ENCODE measurements around the gene GPR180. TPM values are rescaled to one million over a fixed set of nuclear protein-coding genes. Genes with fewer than 3 reads are reported as not detected.
"Not testable (repeated sequence)": the region's sequence is repeated elsewhere in the genome, so short reads cannot be mapped to it uniquely, and the experiment has no call there.

GPR180 gene
- total and polyA plus RNA-seq, 2 donors: 2.6 to 5.4 TPM

GRCh38 chr13:94622344-94622743 lies 20.7 kb downstream of the GPR180 start:
- Histone ChIP-seq H3K27me3 (ENCODE audit: control insufficient read depth in 2 of 2, insufficient read depth in 1 of 2, low read length in 1 of 2) (no peaks in the 10 kb centered on the region), H3K4me1 (ENCODE audit: control insufficient read depth in 2 of 2, insufficient read depth in 2 of 2, low read length in 2 of 2) (no peaks in the 10 kb centered on the region), H3K4me3 (ENCODE audit: low read length in 2 of 2) (no peak overlapping the region), H3K27ac (ENCODE audit: low read depth in 1 of 2, low read length in 1 of 2) (no peak overlapping the region), H3K9me3 (ENCODE audit: control insufficient read depth in 2 of 2, insufficient read depth in 1 of 2, low read length in 1 of 2) (no peaks in the 10 kb centered on the region), H3K36me3 (ENCODE audit: control insufficient read depth in 2 of 2, insufficient read depth in 2 of 2, low read length in 1 of 2) (peaks cover 16 to 34% of the 10 kb centered on the region in 2 donors)
- WGBS: 99% methylated on average over 2 of the region's 2 CpGs
- no peak for DNase-seq (ENCODE audit: low read depth in 6 of 9, low spot score in 9 of 9)

GRCh38 chr13:94623316-94623715 lies 21.7 kb downstream of the GPR180 start:
- Histone ChIP-seq H3K4me1 (ENCODE audit: control insufficient read depth in 2 of 2, insufficient read depth in 2 of 2, low read length in 2 of 2) (no peaks in the 10 kb centered on the region), H3K4me3 (ENCODE audit: low read length in 2 of 2) (no peak overlapping the region), H3K9me3 (ENCODE audit: control insufficient read depth in 2 of 2, insufficient read depth in 1 of 2, low read length in 1 of 2) (no peaks in the 10 kb centered on the region), H3K27ac (ENCODE audit: low read depth in 1 of 2, low read length in 1 of 2) (no peak overlapping the region), H3K36me3 (ENCODE audit: control insufficient read depth in 2 of 2, insufficient read depth in 2 of 2, low read length in 1 of 2) (peaks cover 16 to 37% of the 10 kb centered on the region in 2 donors), H3K27me3 (ENCODE audit: control insufficient read depth in 2 of 2, insufficient read depth in 1 of 2, low read length in 1 of 2) (no peaks in the 10 kb centered on the region)
- 75% methylated on average over 4 of the region's 4 CpGs for WGBS
- no peak for DNase-seq (ENCODE audit: low read depth in 6 of 9, low spot score in 9 of 9)

- Histone ChIP-seq H3K9me3 (ENCODE audit: control insufficient read depth in 2 of 2, insufficient read depth in 1 of 2, low read length in 1 of 2) (no peaks in the 10 kb centered on the region), H3K36me3 (ENCODE audit: control insufficient read depth in 2 of 2, insufficient read depth in 2 of 2, low read length in 1 of 2) (peaks cover 6 to 11% of the 10 kb centered on the region in 2 donors), H3K4me3 (ENCODE audit: low read length in 2 of 2) (no peak overlapping the region), H3K27ac (ENCODE audit: low read depth in 1 of 2, low read length in 1 of 2) (no peak overlapping the region), H3K4me1 (ENCODE audit: control insufficient read depth in 2 of 2, insufficient read depth in 2 of 2, low read length in 2 of 2) (no peaks in the 10 kb centered on the region), H3K27me3 (ENCODE audit: control insufficient read depth in 2 of 2, insufficient read depth in 1 of 2, low read length in 1 of 2) (no peaks in the 10 kb centered on the region)
- DNase-seq (ENCODE audit: low read depth in 6 of 9, low spot score in 9 of 9): no peak
- 98% methylated on average over 2 of the region's 2 CpGs for WGBS
Measured at GRCh38 chr13:94630858-94631257, 29.2 kb downstream of the GPR180 start.

GRCh38 chr13:94632226-94632980 lies 30.7 kb downstream of the GPR180 start:
- H3K4me1 ChIP-seq (ENCODE audit: control insufficient read depth in 2 of 2, insufficient read depth in 2 of 2, low read length in 2 of 2): no peaks in the 10 kb centered on the region
- no peak for DNase-seq (ENCODE audit: low read depth in 6 of 9, low spot score in 9 of 9)
- H3K27me3 ChIP-seq (ENCODE audit: control insufficient read depth in 2 of 2, insufficient read depth in 1 of 2, low read length in 1 of 2): no peaks in the 10 kb centered on the region
- H3K9me3 ChIP-seq (ENCODE audit: control insufficient read depth in 2 of 2, insufficient read depth in 1 of 2, low read length in 1 of 2): no peaks in the 10 kb centered on the region
- 97% methylated on average over 3 of the region's 3 CpGs for WGBS
- H3K36me3 ChIP-seq (ENCODE audit: control insufficient read depth in 2 of 2, insufficient read depth in 2 of 2, low read length in 1 of 2): peaks cover 5 to 6% of the 10 kb centered on the region in 2 donors
- H3K4me3 ChIP-seq (ENCODE audit: low read length in 2 of 2): no peak overlapping the region
- H3K27ac ChIP-seq (ENCODE audit: low read depth in 1 of 2, low read length in 1 of 2): no peak overlapping the region

GRCh38 chr13:94636096-94636495 lies 34.4 kb downstream of the GPR180 start:
- DNase-seq (ENCODE audit: low read depth in 6 of 9, low spot score in 9 of 9); H3K27me3 ChIP-seq (ENCODE audit: control insufficient read depth in 2 of 2, insufficient read depth in 1 of 2, low read length in 1 of 2): not testable (repeated sequence)
- 91% methylated on average over 5 of the region's 5 CpGs for WGBS

GRCh38 chr13:94636942-94637578 lies 35.4 kb downstream of the GPR180 start:
- H3K27ac ChIP-seq (ENCODE audit: low read depth in 1 of 2, low read length in 1 of 2): no peak overlapping the region
- no peaks in the 10 kb centered on the region for H3K27me3 ChIP-seq (ENCODE audit: control insufficient read depth in 2 of 2, insufficient read depth in 1 of 2, low read length in 1 of 2)
- no peak for DNase-seq (ENCODE audit: low read depth in 6 of 9, low spot score in 9 of 9)
- H3K9me3 ChIP-seq (ENCODE audit: control insufficient read depth in 2 of 2, insufficient read depth in 1 of 2, low read length in 1 of 2): no peaks in the 10 kb centered on the region
- 93% methylated on average over 1 of the region's 1 CpG for WGBS
- no peak overlapping the region for H3K4me3 ChIP-seq (ENCODE audit: low read length in 2 of 2)
- H3K4me1 ChIP-seq (ENCODE audit: control insufficient read depth in 2 of 2, insufficient read depth in 2 of 2, low read length in 2 of 2): no peaks in the 10 kb centered on the region
- H3K36me3 ChIP-seq (ENCODE audit: control insufficient read depth in 2 of 2, insufficient read depth in 2 of 2, low read length in 1 of 2): no peaks in the 10 kb centered on the region

More at GRCh38 chr13:94636096-94636495, 34.4 kb downstream of the GPR180 start:
- not testable (repeated sequence) for H3K9me3 ChIP-seq (ENCODE audit: control insufficient read depth in 2 of 2, insufficient read depth in 1 of 2, low read length in 1 of 2); H3K36me3 ChIP-seq (ENCODE audit: control insufficient read depth in 2 of 2, insufficient read depth in 2 of 2, low read length in 1 of 2); H3K27ac ChIP-seq (ENCODE audit: low read depth in 1 of 2, low read length in 1 of 2); H3K4me3 ChIP-seq (ENCODE audit: low read length in 2 of 2); H3K4me1 ChIP-seq (ENCODE audit: control insufficient read depth in 2 of 2, insufficient read depth in 2 of 2, low read length in 2 of 2)

- H3K4me3 ChIP-seq (ENCODE audit: low read length in 2 of 2); H3K36me3 ChIP-seq (ENCODE audit: control insufficient read depth in 2 of 2, insufficient read depth in 2 of 2, low read length in 1 of 2); H3K9me3 ChIP-seq (ENCODE audit: control insufficient read depth in 2 of 2, insufficient read depth in 1 of 2, low read length in 1 of 2); H3K27ac ChIP-seq (ENCODE audit: low read depth in 1 of 2, low read length in 1 of 2); H3K4me1 ChIP-seq (ENCODE audit: control insufficient read depth in 2 of 2, insufficient read depth in 2 of 2, low read length in 2 of 2); H3K27me3 ChIP-seq (ENCODE audit: control insufficient read depth in 2 of 2, insufficient read depth in 1 of 2, low read length in 1 of 2); DNase-seq (ENCODE audit: low read depth in 6 of 9, low spot score in 9 of 9): not testable (repeated sequence)
- WGBS: 97% methylated on average over 3 of the region's 3 CpGs
Measured at GRCh38 chr13:94637677-94638076, 36.0 kb downstream of the GPR180 start.

GRCh38 chr13:94640721-94641120 lies 39.1 kb downstream of the GPR180 start:
- 87% methylated on average over 2 of the region's 2 CpGs for WGBS
- Histone ChIP-seq H3K4me3 (ENCODE audit: low read length in 2 of 2) (no peak overlapping the region), H3K4me1 (ENCODE audit: control insufficient read depth in 2 of 2, insufficient read depth in 2 of 2, low read length in 2 of 2) (no peaks in the 10 kb centered on the region), H3K27ac (ENCODE audit: low read depth in 1 of 2, low read length in 1 of 2) (no peak overlapping the region), H3K27me3 (ENCODE audit: control insufficient read depth in 2 of 2, insufficient read depth in 1 of 2, low read length in 1 of 2) (no peaks in the 10 kb centered on the region), H3K9me3 (ENCODE audit: control insufficient read depth in 2 of 2, insufficient read depth in 1 of 2, low read length in 1 of 2) (no peaks in the 10 kb centered on the region), H3K36me3 (ENCODE audit: control insufficient read depth in 2 of 2, insufficient read depth in 2 of 2, low read length in 1 of 2) (no peaks in the 10 kb centered on the region)
- DNase-seq (ENCODE audit: low read depth in 6 of 9, low spot score in 9 of 9): no peak

GRCh38 chr13:94641409-94641941 lies 39.8 kb downstream of the GPR180 start:
- 74% methylated on average over 3 of the region's 3 CpGs for WGBS
- no peak for DNase-seq (ENCODE audit: low read depth in 6 of 9, low spot score in 9 of 9)
- Histone ChIP-seq H3K4me3 (ENCODE audit: low read length in 2 of 2) (no peak overlapping the region), H3K27ac (ENCODE audit: low read depth in 1 of 2, low read length in 1 of 2) (no peak overlapping the region), H3K9me3 (ENCODE audit: control insufficient read depth in 2 of 2, insufficient read depth in 1 of 2, low read length in 1 of 2) (no peaks in the 10 kb centered on the region), H3K36me3 (ENCODE audit: control insufficient read depth in 2 of 2, insufficient read depth in 2 of 2, low read length in 1 of 2) (no peaks in the 10 kb centered on the region), H3K27me3 (ENCODE audit: control insufficient read depth in 2 of 2, insufficient read depth in 1 of 2, low read length in 1 of 2) (no peaks in the 10 kb centered on the region), H3K4me1 (ENCODE audit: control insufficient read depth in 2 of 2, insufficient read depth in 2 of 2, low read length in 2 of 2) (no peaks in the 10 kb centered on the region)
